Measurements from ENCODE around the gene MED12L. TPM values are rescaled to one million over a fixed set of nuclear protein-coding genes. Genes with fewer than 3 reads are reported as not detected.

Gene MED12L
- total RNA-seq, 1 experiment from 2014 or later: 6.4 TPM

DNA sequence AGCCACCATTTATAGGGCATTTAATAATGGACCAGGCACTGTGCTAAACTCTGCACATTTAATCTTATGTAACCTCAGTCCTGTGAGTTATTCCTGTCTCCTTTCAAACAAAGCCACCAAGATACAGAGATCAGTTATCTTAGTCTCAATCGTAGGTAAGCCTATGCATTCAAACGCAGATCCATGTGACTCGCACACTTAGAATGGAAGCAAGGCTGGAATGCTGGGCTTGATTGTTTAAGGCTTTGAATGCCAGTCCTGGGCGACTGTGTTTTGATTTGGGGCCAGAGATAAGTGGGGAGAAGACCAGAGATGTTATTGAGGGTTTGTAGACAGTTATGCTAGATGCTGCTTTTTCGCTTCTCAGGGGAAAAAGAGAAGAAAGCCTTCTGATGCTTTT is 22.2 kb downstream of the MED12L start:
- Histone ChIP-seq H3K27ac (ENCODE audit: low read depth, low read length) (no peak overlapping the region), H2AFZ (ENCODE audit: low read depth, low read length, poor library complexity, severe bottlenecking) (no peak overlapping the region), H3K9me2 (ENCODE audit: insufficient read depth) (no peaks in the 10 kb centered on the region), H3K9ac (ENCODE audit: low read length) (no peak overlapping the region), H4K20me1 (ENCODE audit: insufficient read depth) (no peaks in the 10 kb centered on the region), H3K9me3 (ENCODE audit: control insufficient read depth in 1 of 2, insufficient read depth in 1 of 2, low read depth in 1 of 2, low read length in 2 of 2) (no peaks in the 10 kb centered on the region), H3K4me1 (ENCODE audit: control insufficient read depth in 1 of 2, insufficient read depth in 2 of 2, low read length in 2 of 2) (no peaks in the 10 kb centered on the region), H3K79me2 (ENCODE audit: insufficient read depth, low read length) (no peaks in the 10 kb centered on the region), H3K4me3 (replicated peaks in 1 of 2; ENCODE audit: low read depth in 1 of 2, low read length in 2 of 2) (no peak overlapping the region), H3K27me3 (ENCODE audit: insufficient read depth, low read length) (no peaks in the 10 kb centered on the region), H3K4me2 (ENCODE audit: low read length) (no peak overlapping the region), H3K36me3 (ENCODE audit: control insufficient read depth in 1 of 2, insufficient read depth in 2 of 2, low read length in 2 of 2) (no peaks in the 10 kb centered on the region)
- ATAC-seq (no peak), DNase-seq (ENCODE audit: low read depth, low spot score) (no peak)
- RAD21 ChIA-PET (ENCODE audit: low non-redundant PET in 1 of 2, low total read pairs in 2 of 2, uncharacterized antibody in 2 of 2, unreplicated experiment in 2 of 2): no interaction called here
- no TSS peak for BruUV-seq (replicated peaks)
- TF ChIP-seq, protein P1, sequence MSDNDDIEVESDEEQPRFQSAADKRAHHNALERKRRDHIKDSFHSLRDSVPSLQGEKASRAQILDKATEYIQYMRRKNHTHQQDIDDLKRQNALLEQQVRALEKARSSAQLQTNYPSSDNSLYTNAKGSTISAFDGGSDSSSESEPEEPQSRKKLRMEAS (IDR thresholded peaks at IDR 0.05): no peak
- TF ChIP-seq CTCF (IDR thresholded peaks at IDR 0.05 in 2 of 3, conservative IDR thresholded peaks at IDR 0.05 in 1 of 3; ENCODE audit: borderline replicate concordance in 1 of 3, insufficient read depth in 1 of 3, low read depth in 2 of 3, low read length in 2 of 3): no peak
- no peak for TF ChIP-seq SP1 (IDR thresholded peaks at IDR 0.05; ENCODE audit: low read depth)
- no peak for TF ChIP-seq EZH2 (IDR thresholded peaks at IDR 0.05)
- TF ChIP-seq POLR2AphosphoS5 (IDR thresholded peaks at IDR 0.05; ENCODE audit: low read depth, low read length): no peak
- no peak for TF ChIP-seq CBX3 (IDR thresholded peaks at IDR 0.05; ENCODE audit: low read depth)
- no peak for TF ChIP-seq YY1 (IDR thresholded peaks at IDR 0.05; ENCODE audit: extremely low read depth, insufficient replicate concordance, low read depth, low read length)
- no peak for TF ChIP-seq POLR2A (IDR thresholded peaks at IDR 0.05; ENCODE audit: borderline replicate concordance, extremely low read depth, insufficient read depth, insufficient read length)
- TF ChIP-seq FOSL1 (IDR thresholded peaks at IDR 0.05; ENCODE audit: low read depth): no peak
- TF ChIP-seq TCF7L2 (IDR thresholded peaks at IDR 0.05; ENCODE audit: borderline replicate concordance, extremely low read depth, insufficient read depth, insufficient read length): no peak
- POLR2A ChIA-PET: no interaction called here
- intact Hi-C loops (cut with micrococcal nuclease): no loop called here
- CTCF ChIA-PET: no interaction called here
